CD4-positive, CD25-positive, alpha-beta regulatory T cell (primary cell): ENCODE results near the gene SKIC8. TPM values are rescaled to one million over a fixed set of nuclear protein-coding genes. Genes with fewer than 3 reads are reported as not detected.

ENCODE experiments used
- ATAC-seq, 2 donors: fragments of 150-1000 bp; cut with Tn5 transposase; one replicate each; pipeline ENCODE4 v1.10.0; 2021; ENCODE audit warnings: low read depth in 2 of 2, moderate number of reproducible peaks in 2 of 2, moderate library complexity in 1 of 2
- DNase-seq, 3 donors: peaks; one replicate each; pipeline versions ENCODE4 v3.0.0 to v3.0.0-alpha.2; 2012 to 2022; ENCODE audit warnings: mixed read lengths in 1 of 3
- H3K27ac ChIP-seq: one replicate; pipeline ENCODE4 v1.7.0; 2013; ENCODE audit warnings: mild to moderate bottlenecking, low read length; ENCODE audit not compliant: insufficient read depth, poor library complexity, severe bottlenecking
- H3K27me3 ChIP-seq: one replicate; pipeline ENCODE4 v1.7.0; 2013; ENCODE audit warnings: low read length; ENCODE audit not compliant: control insufficient read depth, insufficient read depth
- H3K36me3 ChIP-seq: one replicate; pipeline ENCODE4 v1.7.0; 2013; ENCODE audit warnings: mild to moderate bottlenecking, low read length, moderate library complexity; ENCODE audit not compliant: control insufficient read depth, insufficient read depth
- H3K4me1 ChIP-seq: 2 replicates; pipeline ENCODE4 v1.7.0; 2013; ENCODE audit warnings: mild to moderate bottlenecking, low read length; ENCODE audit not compliant: insufficient read depth, control insufficient read depth, poor library complexity, severe bottlenecking
- H3K4me3 ChIP-seq: one replicate; pipeline ENCODE4 v1.7.0; 2013; ENCODE audit warnings: low read depth, mild to moderate bottlenecking, low read length, moderate library complexity
- H3K9me3 ChIP-seq, 2 experiments: 1 replicate in 1 of 2; 2 replicates in 1 of 2; pipeline ENCODE4 v1.7.0; 2013; ENCODE audit warnings: low read length in 2 of 2, mild to moderate bottlenecking in 1 of 2, moderate library complexity in 1 of 2; ENCODE audit not compliant: control insufficient read depth in 2 of 2
- H3K27ac Mint-ChIP-seq, 3 donors: one replicate each; pipeline ENCODE4 v1.8.0; 2020 to 2022; ENCODE audit warnings: mild to moderate bottlenecking in 3 of 3, mixed read lengths in 3 of 3, moderate library complexity in 2 of 3
- H3K27me3 Mint-ChIP-seq: one replicate; pipeline ENCODE4 v1.8.0; 2022; ENCODE audit warnings: mild to moderate bottlenecking, mixed read lengths
- H3K36me3 Mint-ChIP-seq: one replicate; pipeline ENCODE4 v1.8.0; 2020; ENCODE audit warnings: mixed read lengths
- H3K4me1 Mint-ChIP-seq, 4 donors: one replicate each; pipeline ENCODE4 v1.8.0; 2020 to 2022; ENCODE audit warnings: mixed read lengths in 4 of 4, mild to moderate bottlenecking in 1 of 4
- H3K4me3 Mint-ChIP-seq, 4 donors: one replicate each; pipeline ENCODE4 v1.8.0; 2020 to 2022; ENCODE audit warnings: mild to moderate bottlenecking in 4 of 4, mixed read lengths in 4 of 4, moderate library complexity in 3 of 4
- H3K9me3 Mint-ChIP-seq, 7 donors: one replicate each; pipeline ENCODE4 v1.8.0; 2020 to 2022; ENCODE audit warnings: mixed read lengths in 7 of 7, mild to moderate bottlenecking in 3 of 7, moderate library complexity in 2 of 7
- polyA plus RNA-seq, 4 donors: library from polyadenylated mRNA; unstranded; fragments of 300-500 nt; fragmentation: Illumina TruSeq; gene quantifications; one replicate each; pipeline ENCODE4 v1.2.3, GENCODE V29; 2021
- total RNA-seq: library from RNA; stranded (reverse); gene quantifications from one replicate; pipeline ENCODE4 v1.2.3, GENCODE V29; 2022

Gene SKIC8
- total and polyA plus RNA-seq, 5 donors from 2014 or later, result 25.0 to 97.4 (median 89.8) TPM

DNA sequence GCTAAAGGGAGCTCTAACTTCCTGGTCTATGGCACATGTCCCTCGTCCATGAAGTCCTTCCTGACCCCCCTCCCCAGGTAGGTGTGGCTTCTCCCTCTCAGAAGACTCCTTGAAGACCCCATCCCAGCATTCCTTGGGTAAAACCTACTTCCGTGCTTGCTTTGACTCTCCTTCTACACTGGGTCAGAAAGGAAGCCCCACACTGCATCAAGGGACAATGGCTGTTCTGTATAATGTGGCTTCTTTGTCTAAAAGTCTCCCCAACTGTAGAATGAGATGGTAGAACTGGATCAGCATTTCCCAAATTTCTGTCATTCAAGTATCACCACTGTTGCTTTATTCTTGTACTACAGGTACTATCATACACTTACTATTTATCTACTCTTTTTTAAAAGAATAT lies 38.9 kb downstream of the SKIC8 start:
- peaks cover 0 to 3% (median 0%) of the 10 kb centered on the region in 7 donors for H3K9me3 Mint-ChIP-seq
- no peak for DNase-seq
- H3K27me3 ChIP-seq, result no peaks in the 10 kb centered on the region
- no peak overlapping the region for H3K4me3 Mint-ChIP-seq
- H3K4me3 ChIP-seq, result no peak overlapping the region
- no peak for ATAC-seq
- H3K9me3 ChIP-seq, result no peaks in the 10 kb centered on the region
- no peak overlapping the region for H3K27ac Mint-ChIP-seq
- H3K36me3 Mint-ChIP-seq, result no peaks in the 10 kb centered on the region
- H3K36me3 ChIP-seq, result no peaks in the 10 kb centered on the region
- H3K4me1 ChIP-seq, result peaks cover 8% of the 10 kb centered on the region
- H3K4me1 Mint-ChIP-seq, result peaks cover 0 to 11% (median 7%) of the 10 kb centered on the region in 4 donors
- no peak overlapping the region for H3K27ac ChIP-seq
- H3K27me3 Mint-ChIP-seq, result peaks cover 4% of the 10 kb centered on the region

DNA sequence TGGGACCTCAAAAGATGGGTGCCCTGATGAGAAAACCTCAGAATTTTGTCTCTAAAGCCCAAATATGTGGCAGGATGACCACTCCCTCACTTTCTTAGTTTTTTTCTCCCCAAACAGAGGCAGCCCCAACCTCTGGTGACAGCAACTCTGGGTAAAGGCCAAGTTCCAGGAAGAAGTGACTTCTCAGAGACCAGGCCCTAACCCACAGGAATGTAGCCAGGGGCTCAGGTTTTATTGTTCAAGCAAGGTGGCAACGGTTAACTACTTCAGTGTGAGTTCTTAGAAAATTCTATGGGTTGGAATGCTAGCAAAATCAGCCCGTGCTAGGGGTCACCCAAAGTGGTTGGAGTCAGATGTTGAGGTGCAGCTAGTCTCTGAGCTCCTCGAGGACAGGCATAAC lies 40.2 kb downstream of the SKIC8 start:
- DNase-seq (no peak), ATAC-seq (no peak)
- Mint-ChIP-seq H3K4me3 (no peak overlapping the region), H3K27ac (no peak overlapping the region), H3K4me1 (peaks cover 0 to 3% (median 0%) of the 10 kb centered on the region in 4 donors), H3K27me3 (no peaks in the 10 kb centered on the region), H3K9me3 (peaks cover 0 to 3% (median 0%) of the 10 kb centered on the region in 7 donors), H3K36me3 (no peaks in the 10 kb centered on the region)
- no peak overlapping the region for H3K4me3 ChIP-seq
- H3K27ac ChIP-seq, result no peak overlapping the region
- H3K36me3 ChIP-seq, result no peaks in the 10 kb centered on the region
- no peaks in the 10 kb centered on the region for H3K27me3 ChIP-seq
- no peaks in the 10 kb centered on the region for H3K4me1 ChIP-seq
- H3K9me3 ChIP-seq, result no peaks in the 10 kb centered on the region

DNA sequence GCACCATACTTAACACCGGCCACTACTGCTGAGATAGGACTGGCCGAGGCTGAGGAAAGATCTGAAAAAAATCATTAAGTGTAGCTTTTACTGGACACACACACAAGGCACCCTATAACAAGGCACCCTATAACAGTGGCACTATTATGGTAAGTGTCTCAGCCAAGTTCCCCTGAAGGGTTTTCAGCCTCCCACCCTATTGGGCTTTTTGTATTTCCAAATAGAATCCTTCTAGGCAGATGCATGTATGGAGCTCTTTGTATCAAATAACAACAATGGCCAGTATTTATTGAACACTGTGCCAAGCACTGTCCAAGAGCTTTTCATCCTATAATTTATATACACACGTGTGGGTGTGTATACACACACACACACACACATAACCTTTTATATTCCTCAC lies 41.7 kb downstream of the SKIC8 start:
- H3K9me3 ChIP-seq, result no peaks in the 10 kb centered on the region
- H3K9me3 Mint-ChIP-seq, result peaks cover 0 to 3% (median 0%) of the 10 kb centered on the region in 7 donors
- no peak overlapping the region for H3K27ac Mint-ChIP-seq
- H3K4me3 Mint-ChIP-seq, result no peak overlapping the region
- no peaks in the 10 kb centered on the region for H3K4me1 ChIP-seq
- H3K36me3 ChIP-seq, result no peaks in the 10 kb centered on the region
- no peaks in the 10 kb centered on the region for H3K4me1 Mint-ChIP-seq
- H3K27ac ChIP-seq, result no peak overlapping the region
- no peaks in the 10 kb centered on the region for H3K27me3 ChIP-seq
- H3K4me3 ChIP-seq, result no peak overlapping the region
- DNase-seq (no peak), ATAC-seq (no peak)
- H3K36me3 Mint-ChIP-seq, result no peaks in the 10 kb centered on the region
- peaks cover 4% of the 10 kb centered on the region for H3K27me3 Mint-ChIP-seq

DNA sequence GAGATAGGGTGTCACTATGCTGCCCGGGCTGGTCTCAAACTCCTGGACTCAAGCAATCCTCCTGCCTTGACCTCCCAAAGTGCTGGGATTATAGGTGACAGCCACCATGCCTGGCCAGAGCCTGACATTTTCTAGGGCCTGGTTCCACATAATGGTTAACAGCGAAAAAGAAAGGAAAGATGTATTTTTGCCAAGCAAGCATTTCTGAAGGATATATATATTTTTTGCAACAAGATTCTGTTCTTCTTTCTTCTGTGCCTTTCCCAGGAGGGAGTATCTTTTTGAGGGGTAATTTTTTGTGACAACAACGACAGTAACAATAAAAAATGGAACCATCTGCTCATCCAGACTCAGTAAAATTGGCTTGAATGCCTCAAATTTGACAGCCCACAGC lies 43.4 kb downstream of the SKIC8 start:
- Mint-ChIP-seq H3K27me3 (peaks cover 4% of the 10 kb centered on the region), H3K4me3 (no peak overlapping the region), H3K9me3 (peaks cover 0 to 3% (median 0%) of the 10 kb centered on the region in 7 donors)

DNA sequence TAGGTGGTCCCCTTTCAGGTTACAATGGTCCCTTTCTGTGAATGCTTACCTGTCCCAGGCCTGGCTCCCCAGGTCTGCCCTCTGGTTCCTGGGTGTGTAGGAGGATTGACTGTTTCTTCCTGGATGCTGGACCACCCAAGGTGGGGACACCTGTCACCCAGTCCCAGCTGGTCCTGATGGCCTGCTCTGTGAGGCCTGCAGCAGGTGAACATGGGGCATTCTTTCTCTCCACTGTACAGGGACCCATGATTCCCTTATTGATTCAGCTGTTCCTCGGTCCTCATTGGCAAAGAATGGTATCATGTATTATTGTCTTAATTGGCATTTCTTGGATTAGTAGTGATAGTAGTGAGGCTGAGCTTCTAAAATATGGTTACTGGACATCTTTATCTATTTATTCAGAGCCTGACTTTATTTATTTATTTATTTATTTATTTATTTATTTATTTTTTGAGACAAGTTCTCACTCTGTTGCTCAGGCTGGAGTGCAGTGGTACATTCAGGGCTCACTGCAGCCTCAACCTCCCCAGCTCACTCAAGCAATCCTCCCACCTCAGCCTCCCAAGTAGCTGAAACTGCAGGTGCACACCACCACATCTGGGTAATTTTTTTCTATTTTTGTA lies 43.9 kb downstream of the SKIC8 start:
- no peaks in the 10 kb centered on the region for H3K36me3 Mint-ChIP-seq
- H3K9me3 Mint-ChIP-seq, result peaks cover 0 to 3% (median 0%) of the 10 kb centered on the region in 7 donors
- no peak overlapping the region for H3K4me3 ChIP-seq
- no peak overlapping the region for H3K27ac ChIP-seq
- no peak overlapping the region for H3K4me3 Mint-ChIP-seq
- no peaks in the 10 kb centered on the region for H3K27me3 ChIP-seq
- no peaks in the 10 kb centered on the region for H3K9me3 ChIP-seq
- H3K27me3 Mint-ChIP-seq, result peaks cover 4% of the 10 kb centered on the region
- ATAC-seq (no peak), DNase-seq (no peak)
- H3K36me3 ChIP-seq, result no peaks in the 10 kb centered on the region
- H3K27ac Mint-ChIP-seq, result no peak overlapping the region
- no peaks in the 10 kb centered on the region for H3K4me1 ChIP-seq
- H3K4me1 Mint-ChIP-seq, result no peaks in the 10 kb centered on the region

More for the DNA sequence above, 43.4 kb downstream of the SKIC8 start:
- H3K4me3 ChIP-seq, result no peak overlapping the region
- ATAC-seq (no peak), DNase-seq (no peak)
- no peaks in the 10 kb centered on the region for H3K36me3 Mint-ChIP-seq
- H3K27me3 ChIP-seq, result no peaks in the 10 kb centered on the region
- H3K36me3 ChIP-seq, result no peaks in the 10 kb centered on the region
- no peak overlapping the region for H3K27ac ChIP-seq
- no peaks in the 10 kb centered on the region for H3K9me3 ChIP-seq
- no peak overlapping the region for H3K27ac Mint-ChIP-seq
- no peaks in the 10 kb centered on the region for H3K4me1 ChIP-seq
- no peaks in the 10 kb centered on the region for H3K4me1 Mint-ChIP-seq

DNA sequence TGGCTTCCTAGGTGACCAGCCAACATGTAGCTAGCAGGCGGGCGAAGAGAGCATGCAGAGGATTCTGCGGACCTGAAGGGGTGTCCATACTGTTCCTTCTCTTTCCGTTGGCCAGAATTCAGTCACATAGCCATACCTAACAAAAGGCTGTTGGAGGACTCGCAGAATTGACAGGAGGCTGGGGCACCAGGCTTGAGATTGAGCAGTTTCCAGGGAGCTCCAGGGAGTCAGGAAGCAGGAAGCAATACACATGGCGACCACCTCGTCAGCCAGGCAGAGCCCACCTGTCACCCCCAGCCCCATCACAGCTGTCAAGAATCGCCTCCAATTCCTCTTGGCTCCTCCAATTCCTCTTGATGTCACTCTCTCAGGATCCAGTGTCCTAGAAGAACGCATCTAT lies 48.3 kb downstream of the SKIC8 start:
- H3K9me3 Mint-ChIP-seq, result no peaks in the 10 kb centered on the region
- H3K9me3 ChIP-seq, result no peaks in the 10 kb centered on the region
- H3K4me3 Mint-ChIP-seq, result no peak overlapping the region
- no peaks in the 10 kb centered on the region for H3K4me1 Mint-ChIP-seq
- H3K27ac Mint-ChIP-seq, result no peak overlapping the region
- peaks cover 18% of the 10 kb centered on the region for H3K27me3 Mint-ChIP-seq
- no peaks in the 10 kb centered on the region for H3K4me1 ChIP-seq
- ATAC-seq, result no peak
- no peaks in the 10 kb centered on the region for H3K36me3 Mint-ChIP-seq
- H3K36me3 ChIP-seq, result no peaks in the 10 kb centered on the region
- H3K4me3 ChIP-seq, result no peak overlapping the region
- H3K27ac ChIP-seq, result no peak overlapping the region
- no peaks in the 10 kb centered on the region for H3K27me3 ChIP-seq
- DNase-seq, result no peak

DNA sequence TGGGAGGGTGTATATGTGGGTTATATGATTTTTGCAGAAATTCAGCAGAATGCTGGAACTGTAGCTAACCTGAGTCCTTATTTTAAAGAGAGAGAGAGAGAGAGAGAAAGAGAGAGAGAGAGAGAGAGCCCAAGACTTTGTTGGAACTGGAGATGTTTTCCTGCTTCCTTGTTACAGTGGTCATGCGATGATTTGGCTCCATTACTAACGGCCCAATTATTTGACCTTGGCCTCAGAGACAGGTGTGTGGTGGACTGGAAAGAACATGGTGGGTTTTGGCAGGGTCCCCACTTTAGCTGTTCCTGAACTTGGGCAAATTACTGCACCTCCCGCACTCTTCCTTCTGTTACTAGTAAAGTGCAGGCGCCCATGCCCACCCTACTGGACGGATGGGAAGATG lies 50.3 kb downstream of the SKIC8 start:
- ATAC-seq, result no peak
- H3K9me3 Mint-ChIP-seq, result no peaks in the 10 kb centered on the region
- no peak overlapping the region for H3K27ac Mint-ChIP-seq
- Histone ChIP-seq H3K4me3 (no peak overlapping the region), H3K36me3 (no peaks in the 10 kb centered on the region), H3K4me1 (no peaks in the 10 kb centered on the region), H3K9me3 (no peaks in the 10 kb centered on the region), H3K27ac (no peak overlapping the region), H3K27me3 (no peaks in the 10 kb centered on the region)
- no peaks in the 10 kb centered on the region for H3K4me1 Mint-ChIP-seq
- no peak overlapping the region for H3K4me3 Mint-ChIP-seq
- H3K27me3 Mint-ChIP-seq, result peaks cover 18% of the 10 kb centered on the region
- DNase-seq, result no peak
- H3K36me3 Mint-ChIP-seq, result no peaks in the 10 kb centered on the region

DNA sequence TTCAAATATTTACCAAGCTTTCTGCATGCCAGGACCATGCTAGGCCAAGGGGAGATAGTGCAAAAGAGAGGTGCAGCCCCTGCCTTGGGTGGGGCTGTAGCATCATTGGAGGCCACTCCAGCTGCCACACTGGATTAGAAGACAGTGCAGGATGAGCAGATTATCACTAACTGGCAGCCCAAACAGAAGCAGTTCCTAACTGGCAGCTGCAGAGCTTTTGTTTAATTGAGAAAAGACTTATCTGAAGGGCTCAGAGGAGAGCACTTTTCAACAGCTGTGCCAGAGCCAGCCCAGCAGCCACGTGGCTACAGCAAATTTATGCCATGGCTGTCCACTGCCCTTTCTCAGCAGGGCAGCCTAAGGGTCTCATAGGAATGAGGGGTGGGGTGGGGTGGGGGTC lies 51.5 kb downstream of the SKIC8 start:
- peaks cover 18% of the 10 kb centered on the region for H3K27me3 Mint-ChIP-seq
- no peaks in the 10 kb centered on the region for H3K4me1 ChIP-seq
- no peaks in the 10 kb centered on the region for H3K9me3 ChIP-seq
- no peak overlapping the region for H3K27ac ChIP-seq
- no peak overlapping the region for H3K4me3 ChIP-seq
- no peaks in the 10 kb centered on the region for H3K36me3 ChIP-seq
- H3K27ac Mint-ChIP-seq, result no peak overlapping the region
- H3K4me3 Mint-ChIP-seq, result no peak overlapping the region
- H3K4me1 Mint-ChIP-seq, result no peaks in the 10 kb centered on the region
- H3K27me3 ChIP-seq, result no peaks in the 10 kb centered on the region
- DNase-seq (no peak), ATAC-seq (no peak)
- H3K9me3 Mint-ChIP-seq, result no peaks in the 10 kb centered on the region
- no peaks in the 10 kb centered on the region for H3K36me3 Mint-ChIP-seq
